BJ (cell line): ENCODE data around the gene XPO4. TPM values are rescaled to one million over a fixed set of nuclear protein-coding genes. Genes with fewer than 3 reads are reported as not detected.

ENCODE experiments used
- CTCF ChIA-PET: fragments of 350-600 bp; formaldehyde crosslinking; extraction: SDS; loops from one replicate; lab custom pipeline; 2021; ENCODE audit warnings: antibody characterized with exemption, inconsistent platforms; lab: Yijun Ruan, JAX
- POLR2A ChIA-PET: fragments of 300-600 bp; sonication (Branson Sonifier 250); formaldehyde crosslinking; extraction: SDS; loops from one replicate; lab custom pipeline; 2021; ENCODE audit warnings: antibody characterized with exemption; lab: Charles Lee
- DNase-seq: peaks from one replicate; pipeline ENCODE4 v3.0.0-alpha.2; 2011; ENCODE audit warnings: low read depth
- H3K27me3 ChIP-seq: 2 replicates; pipeline ENCODE4 v1.6.0; 2011; ENCODE audit warnings: low read length; ENCODE audit not compliant: control insufficient read depth, insufficient read depth
- H3K36me3 ChIP-seq: 2 replicates; pipeline ENCODE4 v1.5.1; 2011; ENCODE audit warnings: low read length; ENCODE audit not compliant: control insufficient read depth, insufficient read depth
- H3K4me3 ChIP-seq: 2 replicates; pipeline ENCODE4 v1.5.1; 2011; ENCODE audit warnings: low read depth, mild to moderate bottlenecking, control low read depth, low read length
- CTCF ChIP-seq: IDR thresholded peaks from 2 replicates; pipeline ENCODE4 v1.5.1; 2011; ENCODE audit warnings: low read depth, mild to moderate bottlenecking, control low read depth, inconsistent platforms, low read length, moderate library complexity; ENCODE audit not compliant: insufficient read depth
- polyA plus RNA-seq: library from polyadenylated mRNA; depleted of rRNA; stranded (reverse); fragments of >200 nt; gene quantifications from 2 replicates; pipeline ENCODE4 v1.2.3, GENCODE V29; 2011; rRNA removed

The XPO4 gene
- polyA plus RNA-seq, 1 experiment, result 4.9 TPM

- ChIA-PET POLR2A (no interaction called here), CTCF (interaction anchor here (1.5 kb wide), 1 partner anchor 26 kb away, joined by 3 read pairs; no protein-coding TSS in a partner anchor)
- TF ChIP-seq CTCF, result no peak
- Histone ChIP-seq H3K27me3 (no peaks in the 10 kb centered on the region), H3K4me3 (no peak overlapping the region), H3K36me3 (no peaks in the 10 kb centered on the region)
- no peak for DNase-seq
Observed at GRCh38 chr13:20729633-20730585, 172.6 kb downstream of the XPO4 start.

GRCh38 chr13:20728579-20729311 is 173.8 kb downstream of the XPO4 start:
- no peak overlapping the region for H3K4me3 ChIP-seq
- no peak for DNase-seq
- no peaks in the 10 kb centered on the region for H3K36me3 ChIP-seq
- ChIA-PET CTCF (no interaction called here), POLR2A (no interaction called here)
- H3K27me3 ChIP-seq, result no peaks in the 10 kb centered on the region
- no peak for TF ChIP-seq CTCF

GRCh38 chr13:20727856-20728255 is 174.7 kb downstream of the XPO4 start:
- CTCF ChIA-PET, result no interaction called here
- TF ChIP-seq CTCF, result no peak
- Histone ChIP-seq H3K36me3 (no peaks in the 10 kb centered on the region), H3K27me3 (no peaks in the 10 kb centered on the region), H3K4me3 (no peak overlapping the region)
- POLR2A ChIA-PET, result no interaction called here
- no peak for DNase-seq

Other genes with a start within 250 kb of the XPO4 start
- 0.47 and 0.48 TPM in 2 replicates for gene IL17D, start 199.0 kb downstream of the XPO4 start, polyA plus RNA-seq
- gene EEF1AKMT1, start 128.8 kb downstream of the XPO4 start, polyA plus RNA-seq, result 5.8 and 10.4 TPM in 2 replicates
- gene LATS2, start 158.8 kb upstream of the XPO4 start, polyA plus RNA-seq, result 17.3 and 20.0 TPM in 2 replicates
- 21.0 and 60.7 TPM in 2 replicates for gene SAP18, start 237.4 kb upstream of the XPO4 start, polyA plus RNA-seq